Activated B cell treated with CpG ODN at 0.5 μM for 24 hours (primary cell): Measurements from ENCODE around the gene ARFGEF2. TPM values are rescaled to one million over a fixed set of nuclear protein-coding genes. Genes with fewer than 3 reads are reported as not detected.
"Not testable (repeated sequence)": the region's sequence is repeated elsewhere in the genome, so short reads cannot be mapped to it uniquely, and the experiment has no call there.

Source experiments
- ATAC-seq: fragments of 200-7000 bp; cut with Tn5 transposase; one replicate; pipeline ENCODE4 v1.10.0; 2021; ENCODE audit warnings: low read depth, mild to moderate bottlenecking, moderate library complexity
- CTCF ChIA-PET: fragments of 350-600 bp; sonication (Branson Sonifier 250); formaldehyde crosslinking; loops from one replicate; lab custom pipeline; 2021; ENCODE audit warnings: antibody characterized with exemption; lab: Charles Lee
- POLR2A ChIA-PET: fragments of 350-600 bp; sonication (Branson Sonifier 250); formaldehyde crosslinking; loops from one replicate; lab custom pipeline; 2021; ENCODE audit warnings: antibody characterized with exemption; lab: Charles Lee
- DNase-seq: peaks from one replicate; pipeline ENCODE4 v3.0.0; 2022
- H3K27ac Mint-ChIP-seq: one replicate; pipeline ENCODE4 v1.8.0; 2020; ENCODE audit warnings: mixed read lengths
- H3K27me3 Mint-ChIP-seq: one replicate; pipeline ENCODE4 v1.8.0; 2021; ENCODE audit warnings: mixed read lengths
- H3K36me3 Mint-ChIP-seq: one replicate; pipeline ENCODE4 v1.8.0; 2021; ENCODE audit warnings: low read depth, mixed read lengths
- H3K4me1 Mint-ChIP-seq: one replicate; pipeline ENCODE4 v1.8.0; 2021; ENCODE audit warnings: mixed read lengths
- H3K4me3 Mint-ChIP-seq: one replicate; pipeline ENCODE4 v1.8.0; 2020; ENCODE audit warnings: mild to moderate bottlenecking, mixed read lengths
- H3K9me3 Mint-ChIP-seq: one replicate; pipeline ENCODE4 v1.8.0; 2020; ENCODE audit warnings: mixed read lengths
- CTCF ChIP-seq: fragments of 200-600 bp; IDR thresholded peaks from one replicate; pipeline ENCODE4 v1.8.0; 2022; ENCODE audit warnings: antibody characterized with exemption, mild to moderate bottlenecking
- intact Hi-C: fragments of 100-400 bp; cut with micrococcal nuclease; formaldehyde crosslinking; loops from one replicate; pipeline ENCODE4 v1.15.1; 2024
- total RNA-seq: library from RNA; stranded (reverse); gene quantifications from 2 replicates; pipeline ENCODE4 v1.2.3, GENCODE V29; 2022

Gene ARFGEF2
- total RNA-seq, 1 donor from 2014 or later, result 39.0 TPM

GRCh38 chr20:49054056-49054643, 132.6 kb downstream of the ARFGEF2 start:
- Mint-ChIP-seq H3K27me3 (no peaks in the 10 kb centered on the region), H3K36me3 (peaks cover 43% of the 10 kb centered on the region), H3K4me3 (no peak overlapping the region), H3K27ac (no peak overlapping the region), H3K4me1 (peaks cover 44% of the 10 kb centered on the region), H3K9me3 (no peaks in the 10 kb centered on the region)
- no peak for TF ChIP-seq CTCF
- CTCF ChIA-PET, result no interaction called here
- POLR2A ChIA-PET, result interaction anchor here (0.6 kb wide), 1 partner anchor 1284 kb away, joined by 4 read pairs; no protein-coding TSS in a partner anchor
- intact Hi-C loops, result loop anchor here (10.0 kb wide), 1 partner anchor 751 kb away; no protein-coding TSS in a partner anchor
- no peak for DNase-seq
- ATAC-seq, result no peak

DNA sequence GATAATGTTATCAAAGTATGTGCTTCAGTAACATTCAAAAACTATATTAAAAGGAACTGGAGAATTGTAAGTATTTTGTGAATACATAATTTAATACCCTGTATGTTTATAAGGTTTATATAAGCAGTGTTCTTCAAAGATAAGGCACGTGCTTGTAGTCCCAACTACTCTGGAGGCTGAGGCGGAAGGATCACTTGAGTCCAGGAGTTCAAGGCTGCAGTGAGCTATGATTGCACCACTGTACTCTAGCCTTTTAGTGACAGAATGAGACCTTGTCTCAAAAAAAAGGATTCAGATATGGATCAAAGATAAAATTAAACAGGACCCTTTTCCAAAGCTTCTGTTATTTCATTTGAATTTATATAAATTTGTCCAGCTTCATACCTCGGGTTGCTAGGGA, 141.8 kb downstream of the ARFGEF2 start:
- no peaks in the 10 kb centered on the region for H3K27me3 Mint-ChIP-seq
- no peak for TF ChIP-seq CTCF

GRCh38 chr20:49074521-49074920, 153.0 kb downstream of the ARFGEF2 start:
- Mint-ChIP-seq H3K27me3 (no peaks in the 10 kb centered on the region), H3K4me3 (no peak overlapping the region), H3K36me3 (peaks cover 78% of the 10 kb centered on the region), H3K9me3 (no peaks in the 10 kb centered on the region), H3K27ac (no peak overlapping the region), H3K4me1 (no peaks in the 10 kb centered on the region)
- no peak for DNase-seq
- intact Hi-C loops, result no loop called here
- ChIA-PET CTCF (no interaction called here), POLR2A (no interaction called here)
- no peak for ATAC-seq
- TF ChIP-seq CTCF, result no peak

More for the DNA sequence above, 141.8 kb downstream of the ARFGEF2 start:
- H3K4me1 Mint-ChIP-seq, result no peaks in the 10 kb centered on the region
- H3K36me3 Mint-ChIP-seq, result peaks cover 67% of the 10 kb centered on the region
- ATAC-seq (no peak), DNase-seq (no peak)
- H3K4me3 Mint-ChIP-seq, result no peak overlapping the region
- intact Hi-C loops, result loop anchor here (5.0 kb wide), 1 partner anchor 36 kb away; no protein-coding TSS in a partner anchor
- H3K9me3 Mint-ChIP-seq, result no peaks in the 10 kb centered on the region
- POLR2A ChIA-PET, result no interaction called here
- no peak overlapping the region for H3K27ac Mint-ChIP-seq
- CTCF ChIA-PET, result no interaction called here

DNA sequence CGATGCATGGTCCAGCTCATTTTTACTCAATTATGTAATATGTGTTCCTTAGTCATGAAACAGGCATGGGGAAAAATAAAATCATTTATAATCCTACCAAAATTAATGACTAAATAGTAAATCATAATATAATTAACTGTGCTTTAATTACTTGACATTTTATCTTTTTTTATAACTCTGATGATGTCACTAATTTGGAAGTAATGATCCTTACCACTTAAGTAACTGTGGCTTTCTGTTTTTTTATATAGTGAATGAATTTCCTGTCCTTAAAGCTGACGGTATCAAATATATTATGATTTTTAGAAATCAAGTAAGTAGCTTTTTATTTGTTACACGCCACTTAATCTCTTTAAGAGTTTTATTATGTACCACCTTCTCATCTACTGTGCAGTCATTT, 156.8 kb downstream of the ARFGEF2 start:
- intact Hi-C loops, result no loop called here
- H3K4me3 Mint-ChIP-seq, result no peak overlapping the region
- ChIA-PET CTCF (no interaction called here), POLR2A (no interaction called here)
- no peak for TF ChIP-seq CTCF
- H3K9me3 Mint-ChIP-seq, result no peaks in the 10 kb centered on the region
- H3K4me1 Mint-ChIP-seq, result no peaks in the 10 kb centered on the region
- no peaks in the 10 kb centered on the region for H3K27me3 Mint-ChIP-seq
- DNase-seq, result no peak
- no peak overlapping the region for H3K27ac Mint-ChIP-seq
- ATAC-seq, result no peak
- H3K36me3 Mint-ChIP-seq, result peaks cover 78% of the 10 kb centered on the region

DNA sequence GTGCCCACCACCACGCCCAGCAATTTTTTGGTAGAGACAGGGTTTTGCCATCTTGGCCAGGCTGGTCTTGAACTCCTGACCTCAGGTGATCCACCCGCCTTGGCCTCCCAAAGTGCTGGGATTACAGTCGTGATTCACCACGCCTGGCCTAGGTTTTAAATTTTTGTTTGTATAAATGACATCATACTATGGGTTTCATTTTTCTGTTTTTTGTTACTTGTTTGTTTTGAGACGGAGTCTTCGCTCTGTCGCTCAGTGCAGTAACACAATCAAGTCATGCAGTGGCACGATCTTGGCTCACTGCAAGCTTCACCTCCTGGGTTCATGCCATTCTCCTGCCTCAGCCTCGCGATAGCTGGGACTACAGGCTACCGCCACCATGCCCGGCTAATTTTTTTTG, 160.8 kb downstream of the ARFGEF2 start:
- H3K9me3 Mint-ChIP-seq, ATAC-seq, CTCF ChIA-PET: not testable (repeated sequence)

More for the DNA sequence above, 160.8 kb downstream of the ARFGEF2 start:
- H3K27me3 Mint-ChIP-seq, DNase-seq, POLR2A ChIA-PET, intact Hi-C loops, H3K4me1 Mint-ChIP-seq, H3K27ac Mint-ChIP-seq, H3K4me3 Mint-ChIP-seq: not testable (repeated sequence)
- peaks cover 80% of the 10 kb centered on the region for H3K36me3 Mint-ChIP-seq

Other genes starting within 250 kb of the ARFGEF2 start
- gene PREX1, start 93.7 kb upstream of the ARFGEF2 start, total RNA-seq, result 65.0 and 71.4 TPM in 2 replicates
- gene CSE1L, start 124.6 kb downstream of the ARFGEF2 start, total RNA-seq, result 53.2 and 58.8 TPM in 2 replicates